ENCODE measurements around the gene B4GALT6. TPM values are rescaled to one million over a fixed set of nuclear protein-coding genes. Genes with fewer than 3 reads are reported as not detected.

B4GALT6 gene
- 4.7 and 5.1 TPM in 2 replicates for total RNA-seq

GRCh38 chr18:31684279-31685096 lies at the start of gene B4GALT6:
Gene B4GALT6, minus strand, starts transcription at chr18:31684581. Its CDS starts 155 bp downstream, at chr18:31684426.

GRCh38 chr18:31591628-31592027 lies 92.8 kb downstream of the B4GALT6 start, which contains the start of gene TTR:
Gene TTR, plus strand, starts transcription at chr18:31591877. Its CDS starts 26 bp downstream, at chr18:31591903.

Other genes starting within 250 kb of the B4GALT6 start
- not detected in 2 replicates for gene DSG3, start 236.8 kb downstream of the B4GALT6 start, total RNA-seq
- 1.3 and 3.1 TPM in 2 replicates for gene DSG2, start 186.4 kb downstream of the B4GALT6 start, total RNA-seq
- gene TTR, start 92.7 kb downstream of the B4GALT6 start, total RNA-seq, result not detected in 2 replicates
- not detected in 2 replicates for gene SLC25A52, start 76.3 kb upstream of the B4GALT6 start, total RNA-seq